Uterus (tissue), 4 donors: ENCODE measurements around the gene IL15. TPM values are rescaled to one million over a fixed set of nuclear protein-coding genes. Genes with fewer than 3 reads are reported as not detected.

Source experiments
- DNase-seq, 2 donors: peaks; one replicate each; pipeline ENCODE4 v3.0.0-alpha.2; 2019 to 2020
- H3K27ac ChIP-seq, 2 donors: fragments of 200-600 bp; sonication (generic); 1 replicate in 1 of 2; 2 replicates in 1 of 2; pipeline ENCODE4 v1.5.1; 2016 to 2018
- H3K27me3 ChIP-seq, 2 donors: fragments of 200-600 bp; sonication (generic); one replicate each; pipeline ENCODE4 v1.5.1; 2018 to 2019; ENCODE audit warnings: control low read depth in 1 of 2
- H3K36me3 ChIP-seq, 2 donors: fragments of 200-600 bp; sonication (generic); one replicate each; pipeline ENCODE4 v1.5.1; 2019; ENCODE audit warnings: control low read depth in 1 of 2
- H3K4me1 ChIP-seq, 2 donors: fragments of 200-600 bp; sonication (generic); one replicate each; pipeline ENCODE4 v1.5.1; 2018 to 2019; ENCODE audit warnings: control low read depth in 1 of 2
- H3K4me3 ChIP-seq, 2 donors: fragments of 200-600 bp; sonication (generic); 1 replicate in 1 of 2; 2 replicates in 1 of 2; pipeline ENCODE4 v1.5.1; 2018 to 2019; ENCODE audit warnings: mild to moderate bottlenecking in 1 of 2
- H3K9me3 ChIP-seq, 2 donors: fragments of 200-600 bp; sonication (generic); one replicate each; pipeline ENCODE4 v1.5.1; 2019; ENCODE audit warnings: control low read depth in 1 of 2
- CTCF ChIP-seq, 4 experiments: fragments of 200-600 bp in 2 of 4; fragments of 450-650 bp in 2 of 4; sonication (generic) in 2 of 4; IDR thresholded peaks; one replicate each; pipeline ENCODE4 v1.5.1; 2016 to 2019; ENCODE audit warnings: antibody characterized with exemption in 4 of 4, mild to moderate bottlenecking in 2 of 4, moderate library complexity in 1 of 4
- POLR2A ChIP-seq, 2 donors: fragments of 450-650 bp; IDR thresholded peaks; one replicate each; pipeline ENCODE4 v1.6.1; 2016; ENCODE audit warnings: antibody characterized with exemption in 2 of 2, mild to moderate bottlenecking in 1 of 2, moderate library complexity in 1 of 2
- intact Hi-C: fragments of 100-400 bp; cut with DNase I; formaldehyde crosslinking; loops from one replicate; pipeline ENCODE4 v1.15.1; 2023; ENCODE audit warnings: low total_unique reads
- total RNA-seq, 4 donors: library from RNA; depleted of rRNA in 3 of 4; stranded (reverse); fragments of >200 nt in 3 of 4; gene quantifications; one replicate each; pipeline versions ENCODE4 v1.1.0 to v1.2.4, GENCODE V29; 2014 to 2023
- donor health status: DM: yes; HTN: yes; CAD: no.

Gene IL15
- total RNA-seq, 4 donors from 2014 or later, result 2.3 to 9.8 (median 5.1) TPM

DNA sequence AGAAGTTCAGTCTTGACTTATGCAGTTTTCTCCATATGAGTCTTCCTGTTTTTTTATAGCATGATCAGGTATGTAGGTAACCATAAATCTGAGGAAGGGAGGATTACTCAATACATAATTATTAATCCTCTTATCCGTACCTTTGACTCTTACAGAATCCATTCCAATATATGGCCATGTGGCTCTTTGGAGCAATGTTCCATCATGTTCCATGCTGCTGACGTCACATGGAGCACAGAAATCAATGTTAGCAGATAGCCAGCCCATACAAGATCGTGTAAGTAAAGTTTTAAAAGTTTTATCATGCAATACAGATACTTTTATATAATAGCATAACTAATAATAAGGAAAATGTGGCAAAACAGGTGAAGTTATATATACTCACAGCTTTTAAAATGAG lies 19.6 kb downstream of the IL15 start:
- Histone ChIP-seq H3K27me3 (no peaks in the 10 kb centered on the region), H3K4me3 (no peak overlapping the region), H3K36me3 (no peaks in the 10 kb centered on the region), H3K4me1 (no peaks in the 10 kb centered on the region), H3K27ac (no peak overlapping the region), H3K9me3 (no peaks in the 10 kb centered on the region)
- intact Hi-C loops, result no loop called here
- TF ChIP-seq CTCF (IDR thresholded peaks at IDR 0.05) (no peak), POLR2A (IDR thresholded peaks at IDR 0.05) (no peak)
- no peak for DNase-seq

GRCh38 chr4:141657550-141658250 lies 21.3 kb downstream of the IL15 start:
- Histone ChIP-seq H3K9me3 (no peaks in the 10 kb centered on the region), H3K27me3 (no peaks in the 10 kb centered on the region), H3K4me1 (no peaks in the 10 kb centered on the region), H3K27ac (no peak overlapping the region), H3K4me3 (no peak overlapping the region), H3K36me3 (no peaks in the 10 kb centered on the region)
- TF ChIP-seq POLR2A (IDR thresholded peaks at IDR 0.05) (no peak), CTCF (IDR thresholded peaks at IDR 0.05) (no peak)
- no peak for DNase-seq
- intact Hi-C loops, result no loop called here

DNA sequence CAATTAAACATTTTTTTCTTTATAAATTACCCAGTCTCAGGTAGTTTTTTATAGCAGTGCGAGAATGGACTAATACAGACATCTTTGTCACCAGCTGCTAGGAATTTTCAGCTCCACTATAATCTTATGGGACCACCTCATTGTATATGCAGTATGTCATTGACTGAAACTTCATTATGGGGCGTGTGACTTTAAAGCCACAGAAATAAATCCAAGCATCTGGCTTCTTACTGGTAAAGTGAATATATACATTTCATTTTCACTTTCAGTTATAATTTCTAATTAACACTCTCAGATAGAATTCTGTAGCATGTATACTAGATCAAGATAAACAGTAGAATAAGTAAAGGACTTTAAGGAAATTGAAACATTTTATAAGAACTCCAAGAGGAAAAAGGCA lies 21.9 kb downstream of the IL15 start:
- DNase-seq, result no peak
- intact Hi-C loops, result no loop called here
- TF ChIP-seq POLR2A (IDR thresholded peaks at IDR 0.05), result no peak
- no peak for TF ChIP-seq CTCF (IDR thresholded peaks at IDR 0.05)
- H3K27me3 ChIP-seq, result no peaks in the 10 kb centered on the region
- no peaks in the 10 kb centered on the region for H3K36me3 ChIP-seq
- H3K9me3 ChIP-seq, result no peaks in the 10 kb centered on the region
- no peak overlapping the region for H3K4me3 ChIP-seq
- no peak overlapping the region for H3K27ac ChIP-seq
- H3K4me1 ChIP-seq, result no peaks in the 10 kb centered on the region

GRCh38 chr4:141659539-141659938 lies 23.2 kb downstream of the IL15 start:
- Histone ChIP-seq H3K4me1 (no peaks in the 10 kb centered on the region), H3K4me3 (no peak overlapping the region), H3K27ac (no peak overlapping the region), H3K27me3 (no peaks in the 10 kb centered on the region), H3K36me3 (no peaks in the 10 kb centered on the region), H3K9me3 (no peaks in the 10 kb centered on the region)
- DNase-seq, result no peak
- intact Hi-C loops, result no loop called here
- no peak for TF ChIP-seq POLR2A (IDR thresholded peaks at IDR 0.05)
- no peak for TF ChIP-seq CTCF (IDR thresholded peaks at IDR 0.05)

DNA sequence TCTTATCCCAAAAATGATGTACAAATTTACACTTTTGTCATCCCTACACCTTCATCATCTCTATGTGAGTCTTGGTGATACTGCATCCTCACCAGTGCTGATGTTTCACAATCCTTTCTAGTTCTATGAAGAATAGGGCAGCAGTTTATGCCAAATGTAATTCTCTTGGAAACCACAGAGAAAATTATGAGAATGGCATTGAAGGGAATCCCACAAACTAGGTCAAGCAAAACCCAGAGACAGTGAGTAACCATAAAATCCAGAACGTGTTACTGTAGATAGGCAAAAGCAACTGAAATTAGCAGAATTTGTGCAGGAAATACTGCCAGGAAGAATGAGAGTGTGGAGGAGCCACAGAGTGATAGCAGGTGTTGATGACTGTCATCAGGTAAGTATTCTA lies 24.5 kb downstream of the IL15 start:
- intact Hi-C loops, result no loop called here
- TF ChIP-seq POLR2A (IDR thresholded peaks at IDR 0.05), result no peak
- TF ChIP-seq CTCF (IDR thresholded peaks at IDR 0.05), result no peak

More for the DNA sequence above, 24.5 kb downstream of the IL15 start:
- no peaks in the 10 kb centered on the region for H3K9me3 ChIP-seq
- no peaks in the 10 kb centered on the region for H3K36me3 ChIP-seq
- no peaks in the 10 kb centered on the region for H3K27me3 ChIP-seq
- H3K27ac ChIP-seq, result no peak overlapping the region
- no peak overlapping the region for H3K4me3 ChIP-seq
- H3K4me1 ChIP-seq, result no peaks in the 10 kb centered on the region
- no peak for DNase-seq
